Esophagus (tissue), 2 donors: ENCODE results near the gene SPATA13. TPM values are rescaled to one million over a fixed set of nuclear protein-coding genes. Genes with fewer than 3 reads are reported as not detected.
"Not testable (repeated sequence)": the region's sequence is repeated elsewhere in the genome, so short reads cannot be mapped to it uniquely, and the experiment has no call there.

Source experiments
- H3K27ac ChIP-seq, 2 donors: one replicate each; pipeline ENCODE4 v1.5.1; 2013; ENCODE audit warnings: low read depth in 2 of 2, mild to moderate bottlenecking in 2 of 2, inconsistent platforms in 1 of 2, low read length in 1 of 2, moderate library complexity in 1 of 2
- H3K27me3 ChIP-seq, 2 donors: one replicate each; pipeline ENCODE4 v1.6.1; 2013; ENCODE audit warnings: low read length in 2 of 2, control low read depth in 1 of 2, mild to moderate bottlenecking in 1 of 2; ENCODE audit not compliant: insufficient read depth in 2 of 2, control insufficient read depth in 1 of 2
- H3K36me3 ChIP-seq, 2 donors: one replicate each; pipeline ENCODE4 v1.6.1; 2013; ENCODE audit warnings: low read length in 1 of 2; ENCODE audit not compliant: control insufficient read depth in 2 of 2, insufficient read depth in 2 of 2
- H3K4me1 ChIP-seq, 2 donors: one replicate each; pipeline ENCODE4 v1.6.1; 2013; ENCODE audit warnings: low read length in 1 of 2; ENCODE audit not compliant: control insufficient read depth in 2 of 2, insufficient read depth in 2 of 2
- H3K4me3 ChIP-seq, 2 donors: one replicate each; pipeline ENCODE4 v1.5.1; 2013; ENCODE audit warnings: low read length in 2 of 2, mild to moderate bottlenecking in 2 of 2, low read depth in 1 of 2, moderate library complexity in 1 of 2
- H3K9me3 ChIP-seq, 2 donors: one replicate each; pipeline ENCODE4 v1.6.1; 2013; ENCODE audit warnings: mild to moderate bottlenecking in 2 of 2, low read depth in 1 of 2, low read length in 1 of 2, moderate library complexity in 1 of 2; ENCODE audit not compliant: control insufficient read depth in 2 of 2, insufficient read depth in 1 of 2
- WGBS, 2 donors: extraction: QIAGEN DNeasy Blood & Tissue Kit; methylation state at CpG; one replicate each; pipeline ENCODE4 v1.1.7; 2013; 5-methylcytosine and 5-hydroxymethylcytosine counted together
- polyA plus RNA-seq, 2 donors: library from polyadenylated mRNA; stranded (reverse); fragments of 200-250 nt; gene quantifications; one replicate each; pipeline ENCODE4 v1.2.3, GENCODE V29; 2013
- donor health status: healthy with polysubstance abuse.
- donor health status: Bipolar disorder and iron deficiency.

SPATA13 gene
- polyA plus RNA-seq, 2 donors = 1.8 to 3.8 TPM

GRCh38 chr13:24301434-24301833 lies 140.9 kb downstream of the SPATA13 start:
- Histone ChIP-seq H3K27ac (no peak overlapping the region), H3K4me3 (no peak overlapping the region), H3K36me3 (peaks cover 3 to 36% of the 10 kb centered on the region in 2 donors), H3K4me1 (peaks cover 0 to 2% of the 10 kb centered on the region in 2 donors), H3K9me3 (no peaks in the 10 kb centered on the region), H3K27me3 (no peaks in the 10 kb centered on the region)
- WGBS, 2 donors = 78 to 83% methylated on average over 12 of the region's 12 CpGs

- WGBS, 2 donors = 89 to 90% methylated on average over 7 of the region's 7 CpGs
- no peaks in the 10 kb centered on the region for H3K9me3 ChIP-seq
- peaks cover 3 to 36% of the 10 kb centered on the region in 2 donors for H3K36me3 ChIP-seq
- H3K4me3 ChIP-seq = no peak overlapping the region
- H3K27ac ChIP-seq = no peak overlapping the region
- H3K27me3 ChIP-seq = no peaks in the 10 kb centered on the region
- H3K4me1 ChIP-seq = peaks cover 0 to 2% of the 10 kb centered on the region in 2 donors
These were observed 141.4 kb downstream of the SPATA13 start for GRCh38 chr13:24301911-24302310.

GRCh38 chr13:24304620-24305019 lies 144.1 kb downstream of the SPATA13 start:
- H3K4me3 ChIP-seq = no peak overlapping the region
- peaks cover 0 to 3% of the 10 kb centered on the region in 2 donors for H3K4me1 ChIP-seq
- peaks cover 0 to 14% of the 10 kb centered on the region in 2 donors for H3K36me3 ChIP-seq
- H3K9me3 ChIP-seq = peaks cover 0 to 3% of the 10 kb centered on the region in 2 donors
- H3K27ac ChIP-seq = no peak overlapping the region
- WGBS, 2 donors = 85 to 86% methylated on average over 5 of the region's 5 CpGs
- no peaks in the 10 kb centered on the region for H3K27me3 ChIP-seq

GRCh38 chr13:24306632-24307031 lies 146.1 kb downstream of the SPATA13 start:
- Histone ChIP-seq H3K4me1 (peaks cover 0 to 2% of the 10 kb centered on the region in 2 donors), H3K27ac (no peak overlapping the region), H3K36me3 (peaks cover 0 to 12% of the 10 kb centered on the region in 2 donors), H3K27me3 (no peaks in the 10 kb centered on the region), H3K9me3 (peaks cover 0 to 3% of the 10 kb centered on the region in 2 donors), H3K4me3 (no peak overlapping the region)
- 82 to 84% methylated on average over 1 of the region's 1 CpG for WGBS, 2 donors

- peaks cover 0 to 3% of the 10 kb centered on the region in 2 donors for H3K9me3 ChIP-seq
- H3K36me3 ChIP-seq = peaks cover 0 to 12% of the 10 kb centered on the region in 2 donors
- peaks cover 0 to 2% of the 10 kb centered on the region in 2 donors for H3K4me1 ChIP-seq
- no peak overlapping the region for H3K4me3 ChIP-seq
- H3K27me3 ChIP-seq = no peaks in the 10 kb centered on the region
- WGBS, 2 donors = 78 to 82% methylated on average over 27 of the region's 27 CpGs
- H3K27ac ChIP-seq = no peak overlapping the region
These were observed 146.9 kb downstream of the SPATA13 start for GRCh38 chr13:24307211-24308067.

GRCh38 chr13:24308068-24308445 lies 147.5 kb downstream of the SPATA13 start:
- no peaks in the 10 kb centered on the region for H3K27me3 ChIP-seq
- H3K36me3 ChIP-seq = peaks cover 0 to 8% of the 10 kb centered on the region in 2 donors
- H3K27ac ChIP-seq = no peak overlapping the region
- peaks cover 0 to 2% of the 10 kb centered on the region in 2 donors for H3K4me1 ChIP-seq
- H3K9me3 ChIP-seq = peaks cover 0 to 3% of the 10 kb centered on the region in 2 donors
- 84% methylated on average over 33 of the region's 33 CpGs for WGBS, 2 donors
- no peak overlapping the region for H3K4me3 ChIP-seq

GRCh38 chr13:24308488-24309020 lies 148.0 kb downstream of the SPATA13 start:
- Histone ChIP-seq H3K27ac (no peak overlapping the region), H3K4me1 (peaks cover 0 to 2% of the 10 kb centered on the region in 2 donors), H3K36me3 (peaks cover 0 to 3% of the 10 kb centered on the region in 2 donors), H3K9me3 (peaks cover 0 to 3% of the 10 kb centered on the region in 2 donors), H3K27me3 (no peaks in the 10 kb centered on the region), H3K4me3 (no peak overlapping the region)
- WGBS, 2 donors = 90 to 91% methylated on average over 37 of the region's 37 CpGs

- H3K27me3 ChIP-seq, H3K9me3 ChIP-seq, H3K4me3 ChIP-seq, H3K4me1 ChIP-seq, H3K36me3 ChIP-seq, H3K27ac ChIP-seq: not testable (repeated sequence)
- 62 to 67% methylated on average over 2 of the region's 2 CpGs for WGBS, 2 donors
These were observed 148.8 kb downstream of the SPATA13 start, which contains the start of gene C1QTNF9 for GRCh38 chr13:24309300-24309699. TSS of gene C1QTNF9 (plus strand) at chr13:24309580. CDS start at chr13:24316004, 6,424 bp downstream.

GRCh38 chr13:24313439-24313838 lies 152.9 kb downstream of the SPATA13 start:
- H3K4me1 ChIP-seq = peaks cover 0 to 2% of the 10 kb centered on the region in 2 donors
- H3K4me3 ChIP-seq = no peak overlapping the region
- H3K27me3 ChIP-seq = no peaks in the 10 kb centered on the region
- no peaks in the 10 kb centered on the region for H3K36me3 ChIP-seq
- H3K27ac ChIP-seq = no peak overlapping the region
- no peaks in the 10 kb centered on the region for H3K9me3 ChIP-seq
- whole genome bisulfite sequencing, 2 donors = 45 to 55% methylated on average over 5 of the region's 5 CpGs
